Ishikawa (cell line): ENCODE measurements around the gene OPN1SW.

Source experiments
- EP300 ChIP-seq: IDR thresholded peaks from 2 replicates; pipeline ENCODE4 v1.6.1; 2012; ENCODE audit warnings: borderline replicate concordance
- MAX ChIP-seq: IDR thresholded peaks from 2 replicates; pipeline ENCODE4 v1.6.1; 2012
- NFIC ChIP-seq: IDR thresholded peaks from 2 replicates; pipeline ENCODE4 v1.6.1; 2012
- TCF12 ChIP-seq: IDR thresholded peaks from 2 replicates; pipeline ENCODE4 v1.6.1; 2012; ENCODE audit warnings: low read depth
- YY1 ChIP-seq: IDR thresholded peaks from 2 replicates; pipeline ENCODE4 v1.6.1; 2012; ENCODE audit warnings: low read depth
- ZBTB7A ChIP-seq: IDR thresholded peaks from 2 replicates; pipeline ENCODE4 v1.6.1; 2012; ENCODE audit warnings: low read depth

DNA sequence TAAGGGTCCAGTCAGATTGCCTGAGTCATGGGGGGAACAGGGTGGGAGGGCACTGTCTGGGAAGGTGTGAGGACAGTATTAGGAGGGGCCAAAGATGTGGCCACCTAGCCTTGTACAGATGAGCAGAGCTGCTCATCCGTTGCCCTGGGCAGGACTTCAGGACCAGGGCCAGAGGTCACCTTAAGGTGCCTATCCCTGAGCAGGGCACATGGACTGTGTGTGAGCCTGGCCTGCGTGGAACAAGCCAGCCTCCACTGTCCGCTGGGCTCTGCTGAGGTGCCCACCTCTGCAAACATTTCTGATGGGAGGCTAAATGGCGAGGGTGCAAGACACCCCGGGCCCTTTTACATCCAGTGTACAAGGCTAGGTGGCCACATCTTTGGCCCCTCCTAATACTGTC lies 3.4 kb upstream of the OPN1SW start:
- TF ChIP-seq MAX (no peak), TCF12 (no peak), YY1 (no peak), ZBTB7A (no peak), EP300 (no peak), NFIC (no peak)
